T-helper 2 cell (primary cell): ENCODE results near the gene NARF.
"Not testable (repeated sequence)": the region's sequence is repeated elsewhere in the genome, so short reads cannot be mapped to it uniquely, and the experiment has no call there.

Experiments used
- DNase-seq, 5 experiments: peaks; one replicate each; pipeline versions ENCODE4 v3.0.0 to v3.0.0-alpha.2; 2012 to 2022

Gene NARF

DNA sequence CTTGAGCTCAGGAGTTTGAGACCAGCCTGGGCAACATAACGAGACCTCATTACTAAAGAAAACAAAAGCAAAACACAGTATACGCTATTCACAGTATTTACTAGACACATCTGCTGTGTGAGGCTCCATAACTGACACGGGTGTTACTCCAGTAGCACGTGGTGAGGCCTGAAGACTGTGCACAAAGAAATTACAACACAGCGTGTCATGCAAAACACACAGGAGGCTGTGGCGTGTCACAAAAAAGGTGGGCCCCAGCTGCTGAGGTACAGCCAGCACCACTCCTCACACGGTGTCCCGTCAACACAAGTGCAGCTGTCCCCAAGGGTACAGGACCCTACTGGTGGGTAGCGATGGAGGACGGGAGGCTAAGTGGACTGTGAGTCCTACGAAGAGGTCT is 10.7 kb upstream of the NARF start:
- DNase-seq: no peak

DNA sequence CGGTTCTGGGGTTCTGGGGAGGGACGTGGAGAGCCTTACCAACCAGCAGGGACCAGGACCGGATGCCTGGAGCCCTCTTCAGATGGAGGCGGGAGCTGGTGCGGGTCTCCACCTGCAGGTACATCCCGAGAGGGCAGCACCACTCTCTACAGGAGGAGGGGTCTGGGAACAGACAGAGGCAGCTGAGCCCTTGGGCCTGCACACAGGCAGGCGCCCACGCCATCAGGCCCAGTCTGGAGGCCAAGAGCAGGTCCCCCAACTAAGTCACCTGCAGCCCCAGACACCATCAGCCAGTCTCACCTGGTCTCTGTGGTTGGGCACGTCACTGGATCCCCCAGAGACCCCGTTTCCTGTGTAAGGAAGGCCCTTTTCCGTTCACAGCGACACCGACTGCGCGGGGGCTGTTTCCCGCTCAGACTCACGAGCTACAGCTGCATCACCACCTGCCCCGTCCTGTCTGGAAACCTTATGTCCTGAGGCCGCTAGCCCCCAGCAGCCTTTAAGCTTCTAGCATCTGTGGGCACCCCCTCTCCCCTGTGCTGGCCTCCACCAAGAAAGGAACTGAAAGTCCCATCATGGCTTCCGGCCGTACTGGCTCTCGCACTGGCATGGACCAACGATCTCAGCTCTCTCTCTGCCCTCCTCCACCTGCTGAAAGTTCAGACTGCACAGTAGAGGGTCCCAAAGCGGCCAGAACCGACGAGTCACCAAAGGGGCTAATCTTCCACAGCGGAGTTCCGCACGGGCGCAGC is 9.2 kb upstream of the NARF start:
- peak; percentile 30 to 91 (median 61) for DNase-seq

DNA sequence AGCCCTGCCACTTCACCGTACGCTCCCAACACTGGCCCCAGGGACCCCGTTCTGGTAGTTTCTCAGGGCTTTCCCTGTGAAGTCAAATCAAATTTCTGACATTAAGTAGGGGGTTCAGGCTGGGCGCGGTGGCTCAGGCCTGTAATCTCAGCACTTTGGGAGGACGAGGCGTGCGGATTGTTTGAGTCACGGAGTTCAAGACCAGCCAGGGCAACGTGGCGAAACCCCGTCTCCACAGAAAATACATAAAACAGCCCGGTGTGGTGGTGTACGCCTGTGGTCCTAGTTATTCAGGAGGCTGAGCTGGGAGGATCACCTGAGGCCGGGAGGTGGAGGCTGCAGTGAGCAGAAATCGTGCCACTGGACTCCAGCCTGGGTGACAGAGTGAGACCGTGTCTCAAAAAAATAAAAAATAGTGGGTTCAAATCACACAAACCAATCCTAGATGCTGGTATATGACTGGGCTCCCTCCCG is 8.6 kb upstream of the NARF start:
- peak in 2 of 5 experiments; percentile 28 to 53 for DNase-seq

DNA sequence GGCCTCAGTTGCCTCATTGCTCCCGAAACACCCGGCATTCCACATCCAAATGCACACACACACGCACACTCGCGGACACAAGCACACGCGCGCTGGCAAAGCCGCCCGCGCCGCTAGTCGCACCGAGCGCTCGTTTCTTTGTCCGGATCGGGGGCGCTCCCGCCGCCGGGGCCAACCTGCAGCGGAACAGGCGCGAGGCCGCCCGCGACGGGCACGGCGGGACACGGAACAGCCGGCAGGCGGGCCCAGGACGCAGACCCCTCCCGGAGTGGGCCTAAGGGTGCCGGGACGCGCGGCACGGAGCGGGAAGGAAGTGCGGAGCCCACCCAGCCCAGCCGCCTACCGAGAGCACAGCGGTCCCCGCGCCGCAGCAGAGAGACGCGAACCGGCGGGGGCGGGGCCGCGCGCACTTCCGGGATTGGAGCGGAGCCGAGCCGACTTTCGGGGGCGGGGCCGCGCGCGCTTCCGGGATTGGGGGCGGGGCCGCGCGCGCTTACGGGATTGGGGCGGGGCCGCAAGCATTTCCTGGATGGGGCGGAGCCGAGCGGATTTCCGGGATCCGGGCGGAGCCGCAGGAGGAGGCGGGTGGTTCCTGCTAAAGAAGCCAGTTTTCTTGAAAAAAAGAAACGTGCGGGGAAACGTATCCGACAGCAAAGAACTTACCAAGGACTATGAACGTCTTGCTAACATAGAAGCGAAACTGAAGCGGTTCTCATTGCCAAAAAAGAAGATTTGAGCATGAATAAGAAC is 8.0 kb upstream of the NARF start, which contains the start of gene CYBC1:
TSS of gene CYBC1 (minus strand) at position 396 of the 750 bp plus-strand sequence. CDS start 1,498 bp downstream, outside the sequence.
- DNase-seq: peak; percentile 86 to 97 (median 92)

DNA sequence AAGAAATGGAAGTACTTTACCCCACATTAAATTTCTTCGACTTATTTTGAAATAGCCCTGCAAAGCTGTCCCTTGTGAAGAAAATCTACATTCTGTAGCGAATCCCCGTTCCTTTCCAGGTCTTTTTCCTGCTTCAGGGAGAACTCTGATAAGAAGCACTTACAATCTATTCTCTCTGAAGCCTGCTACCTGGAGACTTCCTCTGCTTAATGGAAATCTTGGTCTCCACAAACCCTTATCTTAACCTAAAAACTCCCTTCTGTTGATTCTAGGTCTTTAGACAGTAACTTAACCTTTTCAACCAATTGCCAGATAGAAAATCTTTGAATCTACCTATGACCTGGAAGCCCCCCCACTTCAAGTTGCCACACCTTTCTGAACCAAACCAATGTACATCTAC is 6.4 kb upstream of the NARF start:
- DNase-seq: no peak

DNA sequence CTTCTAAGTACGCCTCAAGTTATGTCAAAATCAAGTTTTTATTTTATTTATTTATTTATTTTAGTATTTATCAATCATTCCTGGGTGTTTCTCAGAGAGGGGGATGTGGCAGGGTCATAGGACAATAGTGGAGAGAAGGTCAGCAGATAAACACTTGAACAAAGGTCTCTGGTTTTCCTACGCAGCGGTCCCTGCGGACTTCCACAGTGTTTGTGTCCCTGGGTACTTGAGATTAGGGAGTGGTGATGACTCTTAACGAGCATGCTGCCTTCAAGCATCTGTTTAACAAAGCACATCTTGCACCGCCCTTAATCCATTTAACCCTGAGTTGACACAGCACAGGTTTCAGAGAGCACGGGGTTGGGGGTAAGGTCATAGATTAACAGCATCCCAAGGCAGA is 5.4 kb upstream of the NARF start:
- not testable (repeated sequence) for DNase-seq

DNA sequence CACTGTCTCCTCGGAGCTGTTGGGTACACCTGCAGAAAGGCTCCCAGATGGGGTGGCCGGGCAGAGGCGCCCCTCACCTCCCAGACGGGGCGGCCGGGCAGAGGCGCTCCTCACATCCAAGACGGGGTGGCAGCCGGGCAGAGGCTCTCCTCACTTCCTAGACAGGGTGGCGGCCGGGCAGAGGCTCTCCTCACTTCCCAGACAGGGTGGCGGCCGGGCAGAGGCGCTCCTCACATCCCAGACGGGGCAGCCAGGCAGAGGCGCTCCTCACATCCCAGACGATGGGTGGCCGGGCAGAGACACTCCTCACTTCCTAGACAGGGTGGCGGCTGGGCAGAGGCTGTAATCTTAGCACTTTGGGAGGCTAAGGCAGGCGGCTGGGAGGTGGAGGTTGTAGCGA is 4.8 kb upstream of the NARF start:
- DNase-seq: not testable (repeated sequence)

DNA sequence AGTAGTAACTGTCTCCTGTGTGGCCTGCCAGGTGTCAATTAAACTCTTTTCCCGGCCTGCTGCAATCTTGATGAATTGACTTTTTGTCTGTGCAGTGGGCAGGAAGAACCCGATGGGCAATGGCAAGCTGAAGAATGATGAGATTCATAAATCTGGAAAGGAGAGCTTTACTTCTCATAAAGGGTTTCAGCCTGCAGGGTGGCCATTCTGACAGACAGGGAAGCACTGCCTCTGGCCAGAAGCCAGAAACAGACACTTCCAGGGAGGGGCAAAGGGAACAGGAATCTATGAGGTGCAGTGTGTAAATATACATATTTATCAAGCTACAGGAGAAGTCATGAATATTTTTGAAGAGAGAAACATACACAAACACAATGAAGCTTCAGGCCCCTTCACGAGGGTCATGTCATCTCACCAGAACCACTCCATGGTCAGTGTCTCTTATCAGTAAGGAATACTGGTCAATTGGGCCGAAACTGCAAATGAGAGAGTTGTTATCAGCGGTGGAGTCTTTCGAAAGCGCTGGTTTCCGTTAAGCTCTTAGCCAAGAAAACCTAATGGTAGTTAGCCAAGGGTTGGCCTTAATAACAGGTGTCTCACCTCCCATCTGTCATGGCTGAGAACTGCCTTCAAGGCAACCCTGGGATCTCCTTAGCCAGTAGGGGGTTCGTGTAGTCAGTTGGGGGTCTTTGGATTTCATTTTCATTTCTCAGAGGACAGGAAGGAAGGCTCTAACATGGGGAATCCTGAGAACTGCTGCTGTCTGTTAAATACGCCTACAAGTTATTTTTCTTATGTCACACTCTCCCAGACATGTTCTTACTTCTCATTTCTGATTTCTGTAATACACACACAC is 1.2 kb upstream of the NARF start:
- no peak for DNase-seq

DNA sequence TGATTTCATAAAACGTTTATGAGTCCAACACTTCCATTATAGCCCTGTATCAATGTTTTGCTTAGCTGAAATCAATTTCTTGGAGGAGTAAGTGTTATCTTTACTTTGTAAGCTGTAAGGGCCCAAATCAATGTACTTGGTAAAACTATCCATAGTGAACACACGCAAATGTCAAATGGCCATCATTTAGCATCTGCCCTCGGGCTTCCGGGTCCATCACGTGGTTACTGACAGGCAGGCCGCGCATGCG is 687 bp upstream of the NARF start:
- no peak for DNase-seq

DNA sequence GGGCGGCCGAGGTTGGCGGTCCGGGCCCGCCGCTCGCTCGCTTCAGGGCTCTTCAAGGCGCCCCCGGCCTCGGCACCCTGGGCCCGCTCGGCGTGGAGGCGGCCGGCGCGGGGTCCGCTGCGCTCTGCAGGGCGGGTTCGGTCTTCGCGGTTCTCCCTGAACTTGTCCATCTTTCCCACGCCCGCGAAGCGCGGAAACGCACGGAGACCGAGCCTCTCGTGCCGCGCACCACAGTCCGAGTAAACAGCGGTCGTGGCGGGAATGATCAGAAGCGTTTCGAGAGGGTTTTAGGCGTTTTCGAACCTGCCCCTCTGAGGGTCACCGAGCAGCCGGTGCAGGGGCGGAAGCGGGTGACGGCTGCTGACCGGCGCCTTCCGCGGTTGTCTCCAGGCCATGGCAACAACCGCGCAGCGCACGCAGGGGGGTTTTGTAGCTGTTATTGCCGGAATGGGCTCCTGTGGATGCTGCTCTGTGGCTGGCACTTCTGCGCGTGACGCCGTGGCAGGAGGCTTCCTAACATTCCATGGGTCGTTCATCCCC is 414 bp downstream of the NARF start:
- DNase-seq: peak in 2 of 5 experiments; percentile 36 to 42

DNA sequence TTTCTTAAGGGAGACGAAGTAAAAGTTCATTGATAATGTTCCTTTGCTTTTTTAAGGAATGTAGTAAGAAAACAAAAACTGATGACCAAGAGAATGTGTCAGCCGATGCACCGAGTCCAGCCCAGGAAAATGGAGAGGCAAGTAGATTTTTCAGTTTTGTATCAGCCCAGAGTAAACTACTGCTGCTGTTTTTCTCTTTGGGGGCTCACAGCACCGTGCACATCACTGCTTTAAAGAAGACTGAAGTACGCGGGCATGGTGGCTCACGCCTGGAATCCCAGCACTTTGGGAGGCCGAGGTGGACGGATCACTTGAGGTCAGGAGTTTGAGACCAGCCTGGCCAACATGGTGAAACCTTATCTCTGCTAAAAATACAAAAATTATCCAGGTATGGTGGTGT is 1.4 kb downstream of the NARF start:
- not testable (repeated sequence) for DNase-seq

DNA sequence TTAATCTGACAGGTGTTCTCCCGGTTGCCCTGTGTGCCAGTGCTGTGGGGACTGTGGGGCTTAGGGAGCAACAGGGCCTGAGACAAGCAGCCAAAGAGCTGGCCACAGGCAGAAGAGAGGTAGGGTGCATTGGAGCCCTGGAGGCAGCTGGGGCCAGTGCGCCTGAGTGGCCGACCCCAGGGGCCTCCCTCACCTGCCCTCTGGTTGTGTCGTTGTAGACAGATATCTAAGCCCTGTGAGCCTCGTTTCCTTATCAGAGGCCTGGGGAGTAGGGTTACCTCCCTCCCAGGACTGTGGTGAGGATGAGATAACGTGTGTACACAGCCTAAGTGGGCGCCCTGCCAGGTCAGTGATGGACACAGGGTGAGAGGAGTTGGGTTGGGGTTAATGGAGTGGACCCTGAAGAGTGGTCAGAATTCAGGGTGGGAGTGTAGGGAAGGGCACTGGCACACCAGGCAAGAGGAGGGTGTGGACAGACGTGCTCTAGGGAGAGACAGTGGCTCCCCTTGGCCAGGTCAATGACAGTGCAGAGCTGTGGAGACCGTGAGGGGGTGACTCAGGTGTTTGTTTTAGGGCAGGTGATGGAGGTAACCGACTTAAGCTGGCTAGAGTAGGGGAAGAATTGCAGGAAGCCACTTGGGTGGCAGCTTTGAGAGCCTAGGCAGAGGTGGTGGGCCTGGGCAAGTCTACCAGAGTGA is 3.4 kb downstream of the NARF start:
- no peak for DNase-seq

DNA sequence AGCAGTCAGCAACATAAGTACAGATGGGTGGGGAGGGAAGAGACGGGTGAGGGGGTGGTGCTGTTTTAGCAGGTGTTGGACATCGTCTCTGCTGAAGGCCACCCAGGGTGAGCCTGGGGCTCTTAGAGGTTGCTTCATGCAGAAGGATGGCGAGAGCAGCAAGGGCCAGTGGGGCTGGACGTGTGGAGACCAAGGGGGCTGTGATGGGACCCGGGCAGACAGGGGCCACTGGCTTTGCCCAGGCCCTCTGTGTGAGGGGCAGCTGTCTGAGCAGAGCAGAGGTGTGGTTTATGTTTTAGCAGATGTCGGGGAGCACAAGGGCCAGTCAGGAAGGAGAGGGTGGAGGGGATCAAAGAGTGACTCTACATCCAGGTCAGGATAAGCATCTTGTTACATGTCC is 4.8 kb downstream of the NARF start:
- DNase-seq: no peak

DNA sequence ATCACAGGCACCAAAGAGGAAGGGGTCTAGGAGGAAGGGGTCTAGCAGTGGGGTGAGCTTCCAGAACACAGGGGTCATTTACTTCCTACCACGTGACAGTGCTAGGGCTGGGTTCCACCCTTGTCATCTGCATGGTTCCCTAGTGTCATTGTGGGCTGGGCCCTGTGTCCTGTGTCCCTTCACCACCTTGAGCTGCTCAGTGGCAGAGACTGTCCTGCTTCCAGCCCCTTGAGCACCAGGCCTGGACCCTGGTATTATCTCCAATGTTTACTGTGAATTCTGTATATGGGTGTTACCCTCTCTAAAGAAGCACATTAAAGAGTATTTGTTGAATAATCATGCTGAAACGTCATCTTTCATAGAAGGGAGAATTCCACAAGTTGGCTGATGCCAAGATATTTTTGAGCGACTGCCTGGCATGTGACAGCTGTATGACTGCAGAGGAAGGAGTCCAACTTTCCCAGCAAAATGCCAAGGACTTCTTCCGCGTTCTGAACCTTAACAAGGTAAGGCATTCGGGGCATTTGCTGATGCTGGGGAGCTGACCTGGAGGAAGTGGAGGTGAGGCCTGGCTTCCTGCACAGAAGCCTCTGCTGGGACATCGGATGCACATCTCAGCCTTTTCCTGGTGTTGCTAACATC is 5.5 kb downstream of the NARF start:
- DNase-seq: no peak

DNA sequence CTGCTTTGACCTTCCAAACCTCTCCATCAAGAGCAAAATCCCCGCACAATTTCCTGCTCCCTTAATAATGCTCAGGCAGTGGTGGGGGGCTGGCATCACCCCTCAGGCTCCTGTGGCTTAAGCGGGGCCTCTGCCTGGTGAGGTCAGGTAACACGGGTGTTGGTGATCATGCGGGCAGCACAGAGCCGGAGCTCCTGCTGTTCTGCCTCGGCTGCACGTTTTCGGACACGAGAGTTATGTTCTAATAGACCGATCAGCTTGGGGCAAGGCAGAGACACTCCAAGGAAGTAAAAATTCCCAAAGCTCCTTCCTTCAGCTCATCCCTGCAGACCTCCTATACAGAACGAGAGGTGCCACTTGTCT is 6.0 kb downstream of the NARF start:
- no peak for DNase-seq

DNA sequence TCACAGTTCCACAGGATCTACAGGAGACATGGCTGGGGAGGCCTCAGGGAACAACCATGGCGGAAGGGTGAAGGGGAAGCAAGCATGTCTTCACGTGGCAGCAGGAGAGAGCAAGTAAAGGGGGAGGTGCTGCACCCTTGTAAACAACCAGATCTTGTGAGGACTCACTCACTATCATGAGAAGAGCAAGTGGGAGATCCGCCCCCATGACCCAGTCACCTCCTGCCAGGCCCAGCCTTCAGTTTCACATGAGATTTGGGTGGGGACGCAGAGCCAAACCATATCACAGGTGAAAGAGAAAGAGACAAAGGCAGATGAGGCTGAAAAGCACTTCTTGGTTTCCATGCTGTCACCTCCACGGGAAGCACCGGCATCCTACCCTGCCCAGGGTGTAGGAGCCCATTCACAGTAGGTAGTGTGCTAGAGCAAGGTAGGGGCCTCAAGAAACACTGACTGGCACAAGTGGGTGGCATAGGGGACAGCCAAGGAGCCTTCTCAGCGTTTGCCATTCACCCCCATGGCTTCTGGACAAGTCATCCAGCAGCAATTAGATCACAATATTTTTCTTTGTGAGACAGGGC is 6.6 kb downstream of the NARF start:
- no peak for DNase-seq

DNA sequence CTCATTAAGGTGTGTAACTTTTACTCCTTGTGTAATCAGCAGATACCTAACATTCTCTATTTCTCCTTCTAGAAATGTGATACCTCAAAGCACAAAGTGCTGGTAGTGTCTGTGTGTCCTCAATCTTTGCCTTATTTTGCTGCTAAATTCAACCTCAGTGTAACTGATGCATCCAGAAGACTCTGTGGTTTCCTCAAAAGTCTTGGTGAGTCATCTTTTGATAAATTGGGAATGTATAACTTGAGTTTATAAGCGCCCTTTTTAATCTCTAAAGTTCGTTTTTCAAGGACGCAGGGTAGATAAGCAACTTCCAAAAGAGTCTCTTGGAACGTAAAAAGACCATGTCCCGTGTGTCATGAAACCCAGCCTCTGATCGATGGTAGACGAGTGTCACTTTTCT is 10.2 kb downstream of the NARF start:
- no peak for DNase-seq

DNA sequence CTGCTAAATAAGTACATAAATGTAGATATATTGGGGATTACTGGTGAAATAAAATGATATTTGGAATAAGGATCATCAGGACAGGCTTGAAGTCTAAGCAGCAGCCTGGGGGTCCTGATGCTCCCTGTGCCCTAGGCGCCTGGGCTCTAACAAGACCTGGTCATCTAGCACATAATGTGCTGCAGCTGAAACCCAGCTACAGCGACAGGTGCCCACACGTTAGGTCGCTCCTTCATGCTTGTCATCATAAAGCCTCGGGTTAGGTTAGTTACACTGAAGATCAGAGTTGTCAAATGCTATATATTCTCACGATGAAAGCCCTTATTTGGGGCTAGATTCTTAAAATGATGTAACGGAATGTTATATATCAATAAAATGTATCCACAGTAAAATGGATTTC is 11.5 kb downstream of the NARF start:
- DNase-seq: no peak

DNA sequence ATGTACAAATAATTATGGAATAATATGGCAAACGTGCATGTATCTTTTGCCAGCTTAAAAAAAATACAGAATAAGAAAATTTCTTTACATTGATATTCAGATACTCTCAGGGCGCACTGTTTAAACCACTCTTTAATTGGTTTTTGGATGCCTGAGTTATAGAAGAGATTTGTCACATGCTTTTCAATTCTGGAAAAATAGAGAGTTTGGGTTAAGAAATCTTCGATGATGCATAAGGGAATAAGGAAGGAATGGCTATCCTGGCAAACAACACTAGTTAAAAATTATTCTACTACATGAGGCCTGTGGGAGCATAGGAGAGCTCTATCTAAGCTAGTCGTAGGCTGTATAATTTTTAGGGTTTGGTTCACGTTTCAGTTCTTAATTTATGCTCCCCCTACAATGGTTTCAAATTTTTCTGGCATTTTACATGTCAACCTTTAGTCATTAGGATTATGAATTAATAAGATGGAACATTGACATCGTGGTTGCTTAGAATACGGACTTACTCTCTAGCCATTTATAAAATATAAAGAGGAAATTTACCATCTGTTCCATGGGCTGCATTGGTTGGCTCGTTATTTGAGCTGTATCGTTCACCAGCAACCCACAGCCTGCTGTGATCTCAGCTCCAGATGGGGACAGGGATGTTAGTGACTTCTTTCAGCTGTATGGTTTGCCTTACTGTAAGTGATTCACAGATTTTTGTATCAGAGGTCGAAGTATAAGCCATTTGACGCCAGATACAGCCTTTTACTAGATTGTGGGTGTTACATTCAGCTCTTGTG is 15.9 kb downstream of the NARF start:
- DNase-seq: no peak

DNA sequence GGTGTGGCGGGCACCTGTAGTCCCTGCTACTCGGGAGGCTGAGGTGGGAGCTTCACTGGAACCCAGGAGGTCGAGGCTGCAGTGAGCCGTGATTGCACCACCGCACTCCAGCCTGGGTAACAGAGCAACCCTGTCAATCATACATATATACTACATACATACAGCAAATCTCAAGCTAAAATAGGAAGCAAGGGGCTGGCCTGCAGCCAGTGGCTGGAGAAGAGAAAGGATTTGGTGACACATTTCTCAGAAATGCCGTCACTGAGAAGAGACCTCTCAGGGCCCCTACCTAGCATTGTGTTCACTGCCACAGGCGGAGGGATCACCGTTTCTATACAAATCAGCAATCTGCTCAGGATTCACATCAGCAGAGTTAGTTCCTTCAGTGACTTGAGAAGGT is 16.9 kb downstream of the NARF start:
- no peak for DNase-seq

DNA sequence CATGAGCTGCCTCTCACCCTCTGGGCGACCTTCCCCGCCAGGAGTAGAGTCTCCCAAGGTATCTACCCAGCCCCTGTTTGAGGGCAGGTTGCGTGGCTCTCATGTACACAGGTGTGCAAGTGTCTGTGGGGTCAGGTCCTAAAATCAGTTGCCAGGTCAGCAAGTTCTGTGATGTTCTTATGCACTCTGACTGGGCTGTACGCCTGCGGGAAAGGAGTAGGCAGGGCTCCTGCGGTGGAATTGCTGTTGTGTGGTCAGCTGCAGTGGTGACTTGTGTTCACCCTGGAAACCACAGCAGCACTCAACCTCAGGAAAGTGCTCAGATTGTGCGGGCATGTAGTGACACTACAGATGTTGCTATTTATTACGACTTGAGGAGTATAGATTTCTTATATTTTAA is 19.4 kb downstream of the NARF start:
- peak in 1 of 5 experiments; percentile 30 for DNase-seq
